Lower leg skin (tissue), 4 donors: Measurements from ENCODE around the gene NR2F1-AS1. TPM values are rescaled to one million over a fixed set of nuclear protein-coding genes. Genes with fewer than 3 reads are reported as not detected.
"Not testable (repeated sequence)": the region's sequence is repeated elsewhere in the genome, so short reads cannot be mapped to it uniquely, and the experiment has no call there.

Source experiments
- DNase-seq, 2 donors: peaks; one replicate each; pipeline ENCODE4 v3.0.0-alpha.2; 2019; ENCODE audit warnings: low spot score in 2 of 2
- H3K4me3 ChIP-seq: fragments of 200-600 bp; sonication (generic); 2 replicates; pipeline ENCODE4 v1.5.1; 2017; ENCODE audit warnings: mild to moderate bottlenecking, low read depth; ENCODE audit not compliant: poor library complexity, severe bottlenecking
- POLR2A ChIP-seq, 2 donors: fragments of 450-650 bp; IDR thresholded peaks; one replicate each; pipeline ENCODE4 v1.6.1; 2016 to 2017; ENCODE audit warnings: antibody characterized with exemption in 2 of 2, mild to moderate bottlenecking in 1 of 2, moderate library complexity in 1 of 2
- WGBS, 2 donors: methylation state at CpG; one replicate each; pipeline ENCODE4 v1.1.5; 2018; 5-methylcytosine and 5-hydroxymethylcytosine counted together
- intact Hi-C: fragments of 100-400 bp; cut with DNase I; formaldehyde crosslinking; loops from one replicate; pipeline ENCODE4 v1.15.0; 2023; ENCODE audit warnings: low total_unique reads
- total RNA-seq, 4 donors: library from RNA; depleted of rRNA; stranded (reverse); fragments of >200 nt; gene quantifications; one replicate each; pipeline ENCODE4 v1.1.0, GENCODE V29; 2016
- TF ChIP-seq, protein P1 (sequence below), 3 donors: fragments of 450-650 bp; IDR thresholded peaks; one replicate each; pipeline ENCODE4 v1.5.1; 2016; ENCODE audit warnings: antibody characterized with exemption in 3 of 3, mild to moderate bottlenecking in 3 of 3, moderate library complexity in 2 of 3

NR2F1-AS1 gene
- total RNA-seq, 4 donors from 2014 or later, result 0.30 to 1.7 (median 1.0) TPM; not detected in 1

DNA sequence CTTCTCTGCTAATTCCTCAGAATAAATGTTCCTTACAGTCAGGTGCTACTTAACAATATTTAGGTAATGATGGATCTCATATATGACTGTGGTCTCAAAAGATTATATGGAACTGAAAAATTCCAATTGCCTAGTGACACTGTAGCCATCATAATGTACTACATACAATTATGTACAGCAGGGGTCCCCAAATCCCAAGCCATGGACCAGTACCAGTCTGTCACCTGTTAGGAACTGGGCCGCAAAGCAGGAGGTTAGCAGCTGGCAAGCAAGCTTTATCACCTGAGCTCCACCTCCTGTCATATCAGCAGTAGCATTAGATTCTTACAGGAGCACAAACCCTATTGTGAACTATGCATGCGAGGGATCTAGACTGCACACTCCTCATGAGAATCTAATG, 69.6 kb downstream of the NR2F1-AS1 start:
- intact Hi-C loops, result no loop called here
- H3K4me3 ChIP-seq, result no peak overlapping the region
- 89 to 100% methylated on average over 2 of the region's 2 CpGs for WGBS, 2 donors
- no peak for DNase-seq
- TF ChIP-seq, protein P1, sequence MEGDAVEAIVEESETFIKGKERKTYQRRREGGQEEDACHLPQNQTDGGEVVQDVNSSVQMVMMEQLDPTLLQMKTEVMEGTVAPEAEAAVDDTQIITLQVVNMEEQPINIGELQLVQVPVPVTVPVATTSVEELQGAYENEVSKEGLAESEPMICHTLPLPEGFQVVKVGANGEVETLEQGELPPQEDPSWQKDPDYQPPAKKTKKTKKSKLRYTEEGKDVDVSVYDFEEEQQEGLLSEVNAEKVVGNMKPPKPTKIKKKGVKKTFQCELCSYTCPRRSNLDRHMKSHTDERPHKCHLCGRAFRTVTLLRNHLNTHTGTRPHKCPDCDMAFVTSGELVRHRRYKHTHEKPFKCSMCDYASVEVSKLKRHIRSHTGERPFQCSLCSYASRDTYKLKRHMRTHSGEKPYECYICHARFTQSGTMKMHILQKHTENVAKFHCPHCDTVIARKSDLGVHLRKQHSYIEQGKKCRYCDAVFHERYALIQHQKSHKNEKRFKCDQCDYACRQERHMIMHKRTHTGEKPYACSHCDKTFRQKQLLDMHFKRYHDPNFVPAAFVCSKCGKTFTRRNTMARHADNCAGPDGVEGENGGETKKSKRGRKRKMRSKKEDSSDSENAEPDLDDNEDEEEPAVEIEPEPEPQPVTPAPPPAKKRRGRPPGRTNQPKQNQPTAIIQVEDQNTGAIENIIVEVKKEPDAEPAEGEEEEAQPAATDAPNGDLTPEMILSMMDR (IDR thresholded peaks at IDR 0.05), result no peak

DNA sequence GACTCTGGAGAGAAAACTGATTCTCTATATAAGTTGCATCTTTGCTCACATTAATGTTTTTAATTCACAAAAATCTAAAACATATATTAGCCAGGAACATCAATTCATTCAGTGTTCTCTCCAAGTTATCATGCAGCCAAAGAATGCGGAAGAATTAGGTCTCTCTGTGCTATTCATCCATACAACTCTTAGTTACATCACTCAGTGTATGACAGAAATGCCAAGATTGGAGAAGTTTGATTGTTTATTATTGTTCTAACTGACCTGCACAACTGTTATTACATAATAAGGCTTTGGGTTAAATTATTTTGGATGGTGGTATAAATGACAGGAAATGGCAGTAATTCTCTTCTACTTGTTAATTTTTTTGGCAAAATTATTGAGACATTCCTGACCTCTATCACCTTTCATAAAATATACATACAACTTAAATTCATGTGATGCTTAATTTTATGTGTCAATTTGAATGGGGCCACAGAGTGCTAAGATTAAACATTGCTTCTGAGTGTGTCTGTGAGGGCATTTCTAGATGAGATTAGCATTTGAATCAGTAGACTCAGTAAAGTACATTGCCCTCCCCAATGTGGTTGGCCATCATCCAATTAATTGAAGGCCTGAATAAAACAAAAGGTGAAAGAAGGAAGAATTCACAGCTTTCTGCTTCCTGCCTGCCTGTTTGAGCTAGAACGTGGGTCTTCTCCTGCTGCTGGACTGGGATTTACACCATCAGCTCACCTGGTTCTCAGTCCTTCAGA, 70.2 kb downstream of the NR2F1-AS1 start:
- intact Hi-C loops, result no loop called here
- 78 to 82% methylated on average over 2 of the region's 2 CpGs for WGBS, 2 donors
- TF ChIP-seq, protein P1 (IDR thresholded peaks at IDR 0.05), result no peak
- no peak overlapping the region for H3K4me3 ChIP-seq
- DNase-seq, result no peak

DNA sequence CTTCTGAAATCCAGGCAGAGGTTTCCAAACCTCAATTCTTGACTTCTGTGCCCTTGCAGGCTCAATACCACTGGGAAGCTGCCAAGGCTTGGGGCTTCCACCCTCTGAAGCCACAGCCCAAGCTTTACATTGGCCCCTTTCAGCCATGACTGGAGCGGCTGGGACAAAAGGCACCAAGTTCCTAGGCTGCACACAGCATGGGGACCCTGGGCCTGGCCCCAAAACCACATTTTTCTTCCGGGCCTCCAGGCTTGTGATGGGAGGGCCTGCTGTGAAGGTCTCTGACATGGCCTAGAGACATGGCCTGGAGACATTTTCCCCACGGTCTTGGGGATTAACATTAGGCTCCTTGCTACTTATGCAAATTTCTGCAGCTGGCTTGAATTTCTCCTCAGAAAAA, 75.5 kb downstream of the NR2F1-AS1 start:
- H3K4me3 ChIP-seq, DNase-seq, intact Hi-C loops: not testable (repeated sequence)
- 79 to 86% methylated on average over 3 of the region's 3 CpGs for WGBS, 2 donors

DNA sequence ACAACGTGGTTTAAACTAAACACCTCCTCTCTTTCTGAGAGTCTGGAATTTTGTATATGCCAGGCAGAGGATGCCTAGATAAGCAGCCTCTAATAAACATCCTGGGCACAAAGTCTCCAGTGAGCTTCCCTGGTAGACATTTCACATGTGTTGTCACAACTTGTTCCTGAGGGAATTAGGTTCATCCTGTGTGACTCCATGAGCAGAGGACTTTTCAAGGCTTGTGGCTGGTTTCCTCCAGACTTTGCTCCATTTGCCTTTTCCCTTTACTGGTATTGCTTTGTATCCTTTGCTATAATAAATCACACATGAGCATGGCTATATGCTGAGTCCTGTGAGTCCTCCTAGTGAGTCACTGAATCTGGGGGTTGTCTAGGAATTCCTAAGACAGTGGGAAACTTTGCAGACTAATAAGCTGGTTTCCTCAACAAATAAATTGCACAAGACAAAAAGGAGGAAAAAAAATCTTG, 77.4 kb downstream of the NR2F1-AS1 start:
- TF ChIP-seq, protein P1 (IDR thresholded peaks at IDR 0.05), result no peak
- no peak for TF ChIP-seq POLR2A (IDR thresholded peaks at IDR 0.05)
- WGBS, 2 donors, result 67 to 76% methylated on average over 1 of the region's 1 CpG
- intact Hi-C loops, result no loop called here

DNA sequence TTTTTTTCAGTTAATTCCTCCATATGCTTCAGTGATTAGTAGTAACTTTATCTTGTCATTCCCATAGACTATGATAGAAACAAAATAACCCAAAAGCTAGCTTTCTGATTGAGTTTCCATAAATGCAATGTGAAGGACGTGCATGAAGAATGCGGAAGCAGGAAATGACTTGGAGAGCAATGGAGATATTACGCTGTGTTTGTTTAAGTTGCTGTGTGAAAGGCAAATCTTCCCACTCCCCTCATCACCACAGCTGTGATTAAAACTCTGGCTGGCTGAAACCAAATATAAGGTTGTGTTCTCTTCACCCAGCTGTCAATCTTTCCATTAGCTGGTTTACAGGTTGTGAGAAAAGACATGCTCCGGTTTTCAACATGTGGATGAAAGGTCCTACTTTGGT, 83.9 kb downstream of the NR2F1-AS1 start:
- no peak overlapping the region for H3K4me3 ChIP-seq
- WGBS, 2 donors, result 89 to 93% methylated on average over 4 of the region's 4 CpGs
- TF ChIP-seq, protein P1 (IDR thresholded peaks at IDR 0.05), result no peak
- no peak for TF ChIP-seq POLR2A (IDR thresholded peaks at IDR 0.05)
- DNase-seq, result no peak
- intact Hi-C loops, result no loop called here

More for the DNA sequence above, 77.4 kb downstream of the NR2F1-AS1 start:
- H3K4me3 ChIP-seq, result no peak overlapping the region
- DNase-seq, result no peak

DNA sequence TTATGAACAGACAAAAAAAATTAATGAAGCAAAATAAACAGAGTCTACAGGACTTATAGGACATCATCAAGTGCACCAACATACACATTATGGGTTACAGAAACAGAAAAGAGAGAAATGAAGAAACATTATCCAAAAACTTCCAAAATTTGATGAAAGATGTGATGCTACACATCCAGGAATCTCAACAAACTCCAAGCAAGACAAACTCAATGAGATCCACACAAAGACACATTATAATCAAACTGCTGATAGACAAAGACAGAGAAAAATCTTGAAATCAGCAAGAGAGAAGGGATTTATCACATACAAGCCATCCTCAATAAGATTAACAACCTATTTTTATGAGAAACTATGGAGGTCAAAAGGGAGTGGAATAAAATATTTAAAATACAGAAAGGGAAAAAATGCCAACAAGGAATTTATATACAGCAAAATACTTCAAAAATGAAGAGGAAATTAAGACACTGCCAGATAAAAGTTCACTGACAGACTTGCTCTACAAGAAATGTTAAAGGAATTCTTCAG, 101.0 kb downstream of the NR2F1-AS1 start:
- TF ChIP-seq POLR2A (IDR thresholded peaks at IDR 0.05), result no peak
- TF ChIP-seq, protein P1 (IDR thresholded peaks at IDR 0.05), result no peak
- intact Hi-C loops, result no loop called here
- no peak for DNase-seq
- no peak overlapping the region for H3K4me3 ChIP-seq
